ENCODE data around the gene KIAA1328. TPM values are rescaled to one million over a fixed set of nuclear protein-coding genes. Genes with fewer than 3 reads are reported as not detected.

KIAA1328 gene
- total and polyA plus RNA-seq, 2 donors (not counting 3 experiments of a cell fraction or from before 2014, with no cell fraction given): 2.7 to 6.5 TPM

DNA sequence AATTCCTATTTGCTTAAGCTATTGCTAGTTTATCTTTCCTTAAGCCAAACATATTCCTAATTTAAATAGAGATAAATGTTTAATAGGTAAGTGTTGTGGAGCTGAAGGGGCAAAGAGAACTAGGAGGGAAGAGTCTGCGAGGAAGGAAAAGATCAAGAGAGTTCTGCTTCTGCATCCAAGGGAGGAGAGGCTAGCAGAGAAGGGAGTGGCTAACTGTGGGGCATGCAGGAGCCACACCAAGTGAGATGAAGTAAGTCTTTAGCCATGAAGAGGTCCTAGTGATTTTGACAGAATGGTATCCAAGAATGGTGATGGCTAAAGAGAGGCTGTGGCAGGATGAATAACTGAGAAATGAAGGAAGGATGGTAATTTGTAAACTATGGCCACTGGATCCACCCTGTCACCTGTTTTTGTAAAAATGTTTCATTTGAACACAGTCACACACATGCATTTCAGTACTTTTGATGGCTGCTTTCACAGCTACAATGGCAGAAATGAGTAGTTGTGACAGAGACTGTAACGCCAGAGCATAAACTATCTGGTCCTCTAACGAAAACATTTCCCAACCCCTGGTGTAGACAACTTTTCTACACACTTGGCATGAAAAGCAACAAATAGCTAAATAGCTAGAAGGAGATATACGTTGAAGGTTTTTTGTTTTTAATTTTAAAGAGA lies 15.7 kb upstream of the KIAA1328 start:
- Histone ChIP-seq H3K4me3 (replicated peaks in 1 of 3; ENCODE audit: insufficient read depth in 1 of 3, low read depth in 1 of 3, low read length in 3 of 3) (no peak overlapping the region), H3K9ac (replicated peaks; ENCODE audit: extremely low read depth, insufficient read depth, low read length) (no peak overlapping the region), H3K4me1 (ENCODE audit: control insufficient read depth, extremely low read depth, insufficient read depth, low read length) (no peaks in the 10 kb centered on the region), H3K36me3 (ENCODE audit: control insufficient read depth in 2 of 2, extremely low read depth in 1 of 2, insufficient read depth in 2 of 2, low read length in 2 of 2) (peaks cover 5 to 18% of the 10 kb centered on the region in 2 experiments), H3K27ac (ENCODE audit: insufficient read depth, low read depth, low read length) (no peak overlapping the region), H3K4me2 (ENCODE audit: insufficient read depth, low read length) (no peak overlapping the region), H2AFZ (ENCODE audit: low read depth, low read length) (no peak overlapping the region), H3K9me3 (replicated peaks; ENCODE audit: control insufficient read depth, insufficient read depth, low read length) (no peaks in the 10 kb centered on the region), H4K20me1 (replicated peaks; ENCODE audit: control insufficient read depth, extremely low read depth, insufficient read depth, low read length) (no peaks in the 10 kb centered on the region), H3K79me2 (ENCODE audit: control insufficient read depth, insufficient read depth, low read length) (peaks cover 4% of the 10 kb centered on the region), H3K9me1 (replicated peaks; ENCODE audit: control insufficient read depth, extremely low read depth, insufficient read depth, low read length) (no peaks in the 10 kb centered on the region), H3K27me3 (ENCODE audit: control insufficient read depth in 2 of 2, insufficient read depth in 2 of 2, low read length in 2 of 2) (no peaks in the 10 kb centered on the region)
- POLR2A ChIA-PET: no interaction called here
- DNase-seq (ENCODE audit: low read depth, low spot score) (no peak), FAIRE-seq (no peak)
- CTCF ChIA-PET: interaction anchor here (1.1 to 1.2 kb wide), 2 partner anchors 19 to 102 kb away, joined by 3 read pairs; no protein-coding TSS in a partner anchor
- no TSS peak for BruUV-seq (replicated peaks)
- dilution Hi-C loops (cut with MboI; ENCODE audit: extremely low pct_ligation_motif_present, low sequenced_read_pairs) (no loop called here), intact Hi-C loops (cut with micrococcal nuclease) (no loop called here)
- TF ChIP-seq, protein P1, sequence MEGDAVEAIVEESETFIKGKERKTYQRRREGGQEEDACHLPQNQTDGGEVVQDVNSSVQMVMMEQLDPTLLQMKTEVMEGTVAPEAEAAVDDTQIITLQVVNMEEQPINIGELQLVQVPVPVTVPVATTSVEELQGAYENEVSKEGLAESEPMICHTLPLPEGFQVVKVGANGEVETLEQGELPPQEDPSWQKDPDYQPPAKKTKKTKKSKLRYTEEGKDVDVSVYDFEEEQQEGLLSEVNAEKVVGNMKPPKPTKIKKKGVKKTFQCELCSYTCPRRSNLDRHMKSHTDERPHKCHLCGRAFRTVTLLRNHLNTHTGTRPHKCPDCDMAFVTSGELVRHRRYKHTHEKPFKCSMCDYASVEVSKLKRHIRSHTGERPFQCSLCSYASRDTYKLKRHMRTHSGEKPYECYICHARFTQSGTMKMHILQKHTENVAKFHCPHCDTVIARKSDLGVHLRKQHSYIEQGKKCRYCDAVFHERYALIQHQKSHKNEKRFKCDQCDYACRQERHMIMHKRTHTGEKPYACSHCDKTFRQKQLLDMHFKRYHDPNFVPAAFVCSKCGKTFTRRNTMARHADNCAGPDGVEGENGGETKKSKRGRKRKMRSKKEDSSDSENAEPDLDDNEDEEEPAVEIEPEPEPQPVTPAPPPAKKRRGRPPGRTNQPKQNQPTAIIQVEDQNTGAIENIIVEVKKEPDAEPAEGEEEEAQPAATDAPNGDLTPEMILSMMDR (IDR thresholded peaks at IDR 0.05; ENCODE audit: extremely low read depth in 1 of 2, insufficient read depth in 1 of 2, low read depth in 1 of 2, low read length in 2 of 2): no peak
- TF ChIP-seq MYC (IDR thresholded peaks at IDR 0.05; ENCODE audit: low read depth, low read length) (no peak), GATA2 (IDR thresholded peaks at IDR 0.05; ENCODE audit: insufficient read depth, insufficient read length, low read depth, low read length) (no peak), EZH2 (IDR thresholded peaks at IDR 0.05; ENCODE audit: borderline replicate concordance, low read depth, low read length, severe bottlenecking) (no peak), POLR2AphosphoS5 (IDR thresholded peaks at IDR 0.05; ENCODE audit: insufficient read depth, low read depth, low read length) (no peak), JUN (IDR thresholded peaks at IDR 0.05; ENCODE audit: borderline replicate concordance, insufficient read depth, insufficient read length, low read depth) (no peak), POLR2A (IDR thresholded peaks at IDR 0.05; ENCODE audit: low read depth, low read length) (no peak), FOS (IDR thresholded peaks at IDR 0.05; ENCODE audit: borderline replicate concordance, insufficient read depth, low read length) (no peak)
- TF ChIP-seq, protein P2, sequence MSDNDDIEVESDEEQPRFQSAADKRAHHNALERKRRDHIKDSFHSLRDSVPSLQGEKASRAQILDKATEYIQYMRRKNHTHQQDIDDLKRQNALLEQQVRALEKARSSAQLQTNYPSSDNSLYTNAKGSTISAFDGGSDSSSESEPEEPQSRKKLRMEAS (IDR thresholded peaks at IDR 0.05; ENCODE audit: insufficient read depth, insufficient read length): no peak
